Loucy (cell line): ENCODE data around the gene ARHGAP15.

Source experiments
- H2AFZ ChIP-seq: fragments of 200-600 bp; sonication (generic); 2 replicates; pipeline ENCODE4 v1.6.0; 2016; ENCODE audit warnings: antibody characterized with exemption, mild to moderate bottlenecking, low read length, moderate library complexity
- H3F3A ChIP-seq: fragments of 200-600 bp; 2 replicates; pipeline ENCODE4 v1.6.0; 2016; ENCODE audit warnings: antibody characterized with exemption, low read depth, mild to moderate bottlenecking
- H3K27me3 ChIP-seq: fragments of 200-600 bp; sonication (generic); 2 replicates; pipeline ENCODE4 v1.6.1; 2014; ENCODE audit warnings: low read length, mild to moderate bottlenecking; ENCODE audit not compliant: insufficient read depth, poor library complexity, severe bottlenecking
- H3K36me3 ChIP-seq: fragments of 200-600 bp; sonication (generic); 2 replicates; pipeline ENCODE4 v1.6.1; 2016; ENCODE audit warnings: low read length; ENCODE audit not compliant: insufficient read depth
- H3K4me1 ChIP-seq: fragments of 200-600 bp; sonication (generic); 2 replicates; pipeline ENCODE4 v1.5.1; 2014; ENCODE audit warnings: low read length, mild to moderate bottlenecking; ENCODE audit not compliant: insufficient read depth, poor library complexity, severe bottlenecking
- H3K4me2 ChIP-seq: fragments of 200-600 bp; sonication (generic); 2 replicates; pipeline ENCODE4 v1.6.0; 2014; ENCODE audit warnings: antibody characterized with exemption, low read length, low read depth, mild to moderate bottlenecking; ENCODE audit not compliant: poor library complexity, severe bottlenecking
- H3K4me3 ChIP-seq: fragments of 200-600 bp; sonication (generic); 2 replicates; pipeline ENCODE4 v1.5.1; 2014; ENCODE audit warnings: low read length, mild to moderate bottlenecking, mixed read lengths; ENCODE audit not compliant: poor library complexity, severe bottlenecking
- H3K79me2 ChIP-seq: fragments of 200-600 bp; sonication (generic); 2 replicates; pipeline ENCODE4 v1.6.1; 2014; ENCODE audit warnings: low read length; ENCODE audit not compliant: insufficient read depth
- H3K9ac ChIP-seq: fragments of 200-600 bp; sonication (generic); 2 replicates; pipeline ENCODE4 v1.6.0; 2014; ENCODE audit warnings: mild to moderate bottlenecking, low read depth, low read length, moderate library complexity; ENCODE audit not compliant: poor library complexity, severe bottlenecking
- H3K9me2 ChIP-seq: fragments of 200-600 bp; sonication (generic); replicated peaks from 2 replicates; pipeline ENCODE4 v1.6.1; 2016; ENCODE audit warnings: low read depth, low read length, mixed read lengths
- H3K9me3 ChIP-seq: fragments of 200-600 bp; sonication (generic); 2 replicates; pipeline ENCODE4 v1.6.1; 2014; ENCODE audit warnings: mild to moderate bottlenecking, antibody characterized with exemption, low read length, low read depth; ENCODE audit not compliant: insufficient read depth
- H4K20me1 ChIP-seq: fragments of 200-600 bp; sonication (generic); 2 replicates; pipeline ENCODE4 v1.6.0; 2014; ENCODE audit warnings: antibody characterized with exemption, low read length, mild to moderate bottlenecking; ENCODE audit not compliant: insufficient read depth, poor library complexity, severe bottlenecking
- EZH2phosphoT487 ChIP-seq: fragments of 200-600 bp; IDR thresholded peaks from 2 replicates; pipeline ENCODE4 v1.6.1; 2018; ENCODE audit warnings: antibody characterized with exemption, mild to moderate bottlenecking, moderate library complexity, borderline replicate concordance
- TF ChIP-seq, protein P1 (sequence below): fragments of 200-600 bp; sonication (generic); conservative IDR thresholded peaks from 2 replicates; pipeline ENCODE4 v1.5.1; 2014; ENCODE audit warnings: mild to moderate bottlenecking, antibody characterized with exemption, low read length

The ARHGAP15 gene

DNA sequence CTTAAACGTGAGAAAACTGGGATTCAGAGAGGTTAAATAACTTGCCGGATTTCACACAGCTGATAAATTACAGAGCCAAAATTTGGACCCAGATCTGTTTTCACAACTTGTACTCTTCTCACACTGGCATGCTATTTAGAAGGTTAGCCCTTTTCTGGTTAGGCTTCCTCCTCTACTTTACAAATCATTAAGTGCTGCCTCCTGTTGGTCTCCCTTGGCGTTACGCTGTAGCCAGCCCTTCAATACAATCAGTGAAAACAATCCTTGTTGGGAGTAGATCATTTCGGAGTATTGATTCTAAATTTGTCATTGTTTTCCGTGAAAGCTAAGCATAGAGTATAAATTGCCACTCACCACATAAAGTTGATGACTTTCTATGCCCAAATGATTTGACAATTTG lies 153.5 kb downstream of the ARHGAP15 start:
- Histone ChIP-seq H4K20me1 (peaks cover 42% of the 10 kb centered on the region), H3K9me2 (no peaks in the 10 kb centered on the region), H3K36me3 (peaks cover 12% of the 10 kb centered on the region; the same call in 1 of the 2 replicates), H3K9me3 (no peaks in the 10 kb centered on the region), H3K9ac (no peak overlapping the region), H3K27me3 (no peaks in the 10 kb centered on the region), H3F3A (no peaks in the 10 kb centered on the region), H3K4me3 (no peak overlapping the region), H3K4me1 (no peaks in the 10 kb centered on the region), H3K79me2 (peaks cover 63% of the 10 kb centered on the region), H2AFZ (no peak overlapping the region), H3K4me2 (no peak overlapping the region)
- no peak for TF ChIP-seq EZH2phosphoT487
- TF ChIP-seq, protein P1, sequence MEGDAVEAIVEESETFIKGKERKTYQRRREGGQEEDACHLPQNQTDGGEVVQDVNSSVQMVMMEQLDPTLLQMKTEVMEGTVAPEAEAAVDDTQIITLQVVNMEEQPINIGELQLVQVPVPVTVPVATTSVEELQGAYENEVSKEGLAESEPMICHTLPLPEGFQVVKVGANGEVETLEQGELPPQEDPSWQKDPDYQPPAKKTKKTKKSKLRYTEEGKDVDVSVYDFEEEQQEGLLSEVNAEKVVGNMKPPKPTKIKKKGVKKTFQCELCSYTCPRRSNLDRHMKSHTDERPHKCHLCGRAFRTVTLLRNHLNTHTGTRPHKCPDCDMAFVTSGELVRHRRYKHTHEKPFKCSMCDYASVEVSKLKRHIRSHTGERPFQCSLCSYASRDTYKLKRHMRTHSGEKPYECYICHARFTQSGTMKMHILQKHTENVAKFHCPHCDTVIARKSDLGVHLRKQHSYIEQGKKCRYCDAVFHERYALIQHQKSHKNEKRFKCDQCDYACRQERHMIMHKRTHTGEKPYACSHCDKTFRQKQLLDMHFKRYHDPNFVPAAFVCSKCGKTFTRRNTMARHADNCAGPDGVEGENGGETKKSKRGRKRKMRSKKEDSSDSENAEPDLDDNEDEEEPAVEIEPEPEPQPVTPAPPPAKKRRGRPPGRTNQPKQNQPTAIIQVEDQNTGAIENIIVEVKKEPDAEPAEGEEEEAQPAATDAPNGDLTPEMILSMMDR = peak; percentile 70

DNA sequence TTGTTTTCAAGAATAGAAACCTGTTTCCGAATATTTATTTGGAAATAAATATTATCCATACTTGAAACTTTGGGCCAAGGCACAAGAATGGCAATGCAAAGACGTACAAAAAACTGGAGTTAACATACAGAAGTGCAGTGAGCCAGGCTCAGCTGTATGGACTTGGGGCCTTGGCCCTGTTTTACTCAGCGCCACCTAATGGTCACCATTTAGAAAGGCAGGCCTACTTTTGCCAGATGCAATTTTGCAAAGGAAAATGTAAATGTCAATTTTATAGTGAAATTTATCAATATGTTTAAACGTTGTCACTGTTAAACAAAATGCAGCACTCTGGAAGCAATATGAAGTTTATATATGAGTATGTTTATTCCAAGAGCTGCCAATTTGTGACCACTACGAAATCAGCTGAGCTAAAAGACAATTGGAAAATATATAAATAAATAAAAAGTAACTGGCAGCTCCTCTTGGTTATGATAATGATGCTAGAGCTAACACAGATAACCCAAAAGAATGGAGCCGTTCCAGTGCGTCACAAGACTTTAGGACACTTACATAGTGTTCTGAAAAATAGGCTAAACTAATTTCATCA lies 155.0 kb downstream of the ARHGAP15 start:
- Histone ChIP-seq H3K36me3 (peaks cover 18% of the 10 kb centered on the region; the same call in 1 of the 2 replicates), H4K20me1 (peaks cover 39% of the 10 kb centered on the region), H3F3A (no peaks in the 10 kb centered on the region), H3K4me2 (no peak overlapping the region), H2AFZ (no peak overlapping the region), H3K9me2 (no peaks in the 10 kb centered on the region), H3K4me3 (no peak overlapping the region), H3K79me2 (peaks cover 65% of the 10 kb centered on the region), H3K9ac (no peak overlapping the region), H3K4me1 (no peaks in the 10 kb centered on the region), H3K9me3 (no peaks in the 10 kb centered on the region), H3K27me3 (no peaks in the 10 kb centered on the region)
- TF ChIP-seq, protein P1 = peak; percentile 96
- no peak for TF ChIP-seq EZH2phosphoT487

DNA sequence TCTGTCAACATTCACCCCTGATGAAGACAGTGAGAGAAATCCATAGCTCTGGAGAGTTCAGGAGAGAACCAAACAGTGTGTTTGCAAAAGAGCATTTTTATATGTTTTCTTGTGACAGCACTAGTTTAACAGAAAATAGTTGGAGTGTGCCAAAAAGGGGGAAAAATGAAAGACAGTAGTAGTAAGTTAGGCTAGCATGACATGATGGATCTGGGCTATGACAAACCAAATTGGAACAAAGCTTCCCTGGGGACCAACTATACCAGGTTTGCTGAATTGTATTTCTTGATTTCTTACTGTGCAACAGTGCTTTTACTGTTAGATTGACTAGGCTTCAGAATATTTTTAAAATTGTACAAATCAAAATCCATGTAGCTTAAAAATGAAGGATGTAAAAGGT lies 159.8 kb downstream of the ARHGAP15 start:
- no peaks in the 10 kb centered on the region for H3F3A ChIP-seq
- peaks cover 54% of the 10 kb centered on the region for H3K79me2 ChIP-seq
- no peak overlapping the region for H3K4me2 ChIP-seq
- no peak overlapping the region for H3K9ac ChIP-seq
- H3K4me3 ChIP-seq = no peak overlapping the region
- no peaks in the 10 kb centered on the region for H3K9me2 ChIP-seq
- no peaks in the 10 kb centered on the region for H3K4me1 ChIP-seq
- H3K27me3 ChIP-seq = no peaks in the 10 kb centered on the region
- peaks cover 27% of the 10 kb centered on the region for H4K20me1 ChIP-seq
- no peak for TF ChIP-seq EZH2phosphoT487
- TF ChIP-seq, protein P1 = no peak
- peaks cover 21% of the 10 kb centered on the region; the same call in 1 of the 2 replicates for H3K36me3 ChIP-seq
- no peaks in the 10 kb centered on the region for H3K9me3 ChIP-seq
- H2AFZ ChIP-seq = no peak overlapping the region
